H1 (cell line): ENCODE data around the gene OR2D3. TPM values are rescaled to one million over a fixed set of nuclear protein-coding genes. Genes with fewer than 3 reads are reported as not detected.

Experiments
- CTCF ChIA-PET: fragments of 300-600 bp; sonication (Branson Sonifier 250); formaldehyde crosslinking; loops from one replicate; lab custom pipeline; 2021; ENCODE audit not compliant: partially characterized antibody; lab: Charles Lee
- POLR2A ChIA-PET: fragments of 300-600 bp; sonication (Branson Sonifier 250); formaldehyde crosslinking; loops from one replicate; lab custom pipeline; 2021; ENCODE audit warnings: inconsistent platforms; ENCODE audit not compliant: partially characterized antibody; lab: Charles Lee
- DNase-seq, 2 experiments: peaks; one replicate each; pipeline versions ENCODE4 v3.0.0 to v3.0.0-alpha.2; 2010 to 2022; ENCODE audit warnings: low spot score in 2 of 2, low read depth in 1 of 2, mixed read lengths in 1 of 2
- FAIRE-seq: peaks from 2 replicates; lab custom pipeline; 2011; peaks lifted over from hg19 to GRCh38; lab: Jason Lieb, UNC
- H2AFZ ChIP-seq: 2 replicates; pipeline ENCODE4 v1.8.1; 2012; ENCODE audit warnings: low read length, inconsistent platforms
- H2AK5ac ChIP-seq: 2 replicates; pipeline ENCODE4 v1.6.1; 2013; ENCODE audit warnings: low read depth, low read length
- H2BK120ac ChIP-seq: replicated peaks from 2 replicates; pipeline ENCODE3; 2013; ENCODE audit warnings: low read depth, low read length, inconsistent platforms
- H2BK12ac ChIP-seq: 2 replicates; pipeline ENCODE4 v1.6.1; 2013; ENCODE audit warnings: low read depth, low read length
- H2BK15ac ChIP-seq: 2 replicates; pipeline ENCODE4 v1.6.1; 2013; ENCODE audit warnings: low read length
- H2BK20ac ChIP-seq: 2 replicates; pipeline ENCODE4 v1.6.1; 2013; ENCODE audit warnings: low read length
- H2BK5ac ChIP-seq: 2 replicates; pipeline ENCODE4 v1.6.1; 2013; ENCODE audit warnings: low read depth, low read length
- H3K14ac ChIP-seq: 2 replicates; pipeline ENCODE4 v1.6.1; 2013; ENCODE audit warnings: inconsistent platforms; ENCODE audit not compliant: insufficient read length
- H3K18ac ChIP-seq: 2 replicates; pipeline ENCODE4 v1.6.1; 2013; ENCODE audit warnings: low read length; ENCODE audit errors: extremely low read depth
- H3K23ac ChIP-seq: 2 replicates; pipeline ENCODE4 v1.6.1; 2013; ENCODE audit warnings: inconsistent platforms; ENCODE audit not compliant: insufficient read length
- H3K23me2 ChIP-seq: 2 replicates; pipeline ENCODE4 v1.6.1; 2013; ENCODE audit warnings: low read depth, low read length
- H3K27ac ChIP-seq: 2 replicates; pipeline ENCODE4 v1.6.1; 2011; ENCODE audit warnings: low read depth, low read length, inconsistent platforms
- H3K27me3 ChIP-seq, 4 experiments: replicated peaks in 1 of 4; 1 replicate in 1 of 4; 2 replicates in 3 of 4; pipeline versions ENCODE4 v1.6.1 to v1.8.1; 2011 to 2013; ENCODE audit warnings: low read length in 3 of 4, mild to moderate bottlenecking in 3 of 4, inconsistent platforms in 2 of 4, mixed read lengths in 2 of 4, moderate library complexity in 1 of 4; ENCODE audit not compliant: control insufficient read depth in 3 of 4, insufficient read depth in 3 of 4; ENCODE audit errors: extremely low read depth in 1 of 4
- H3K36me3 ChIP-seq, 4 experiments: 2 replicates each; pipeline versions ENCODE4 v1.6.1 to v1.8.1; 2011 to 2013; ENCODE audit warnings: mild to moderate bottlenecking in 4 of 4, low read length in 3 of 4, moderate library complexity in 2 of 4, control low read depth in 1 of 4, inconsistent platforms in 1 of 4; ENCODE audit not compliant: insufficient read depth in 4 of 4, control insufficient read depth in 2 of 4
- H3K4ac ChIP-seq: replicated peaks from 2 replicates; pipeline ENCODE3; 2013; ENCODE audit warnings: low read length, low read depth, mixed read lengths, inconsistent platforms; ENCODE audit not compliant: insufficient read length
- H3K4me1 ChIP-seq, 4 experiments: replicated peaks in 1 of 4; 1 replicate in 1 of 4; 2 replicates in 3 of 4; pipeline versions ENCODE4 v1.6.1 to v1.8.1; 2011 to 2013; ENCODE audit warnings: low read length in 3 of 4, inconsistent platforms in 2 of 4, mixed read lengths in 1 of 4; ENCODE audit not compliant: insufficient read depth in 4 of 4, control insufficient read depth in 3 of 4
- H3K4me2 ChIP-seq, 2 experiments: 2 replicates each; pipeline versions ENCODE4 v1.6.1 to v1.8.1; 2011 to 2013; ENCODE audit warnings: low read depth in 2 of 2, low read length in 2 of 2, control low read depth in 1 of 2, inconsistent platforms in 1 of 2, mild to moderate bottlenecking in 1 of 2; ENCODE audit not compliant: insufficient read depth in 1 of 2
- H3K4me3 ChIP-seq, 4 experiments: fragments of 200-600, 300-600 bp in 1 of 4; sonication (generic), shearing (Covaris generic), sonication (Bioruptor Twin) in 1 of 4; 2 replicates each; pipeline versions ENCODE4 v1.5.1 to v1.8.1; 2011 to 2016; ENCODE audit warnings: low read length in 4 of 4, low read depth in 3 of 4, control low read depth in 2 of 4, inconsistent platforms in 2 of 4, mild to moderate bottlenecking in 2 of 4, mixed read lengths in 1 of 4, moderate library complexity in 1 of 4; ENCODE audit not compliant: insufficient read depth in 2 of 4; ENCODE audit errors: extremely low read depth in 1 of 4
- H3K56ac ChIP-seq: replicated peaks from 2 replicates; pipeline ENCODE3; 2013; ENCODE audit warnings: low read depth, mild to moderate bottlenecking, mixed read lengths, low read length, inconsistent platforms; ENCODE audit not compliant: insufficient read length
- H3K79me1 ChIP-seq: 2 replicates; pipeline ENCODE4 v1.6.1; 2013; ENCODE audit warnings: low read depth, low read length, control low read depth
- H3K79me2 ChIP-seq, 2 experiments: 2 replicates each; pipeline versions ENCODE4 v1.6.1 to v1.8.1; 2012 to 2013; ENCODE audit warnings: low read length in 2 of 2, mild to moderate bottlenecking in 2 of 2, inconsistent platforms in 1 of 2; ENCODE audit not compliant: insufficient read depth in 2 of 2, control insufficient read depth in 1 of 2
- H3K9ac ChIP-seq, 4 experiments: replicated peaks in 1 of 4; 1 replicate in 1 of 4; 2 replicates in 3 of 4; pipeline versions ENCODE4 v1.6.1 to v1.8.1; 2011 to 2013; ENCODE audit warnings: low read depth in 3 of 4, low read length in 3 of 4, control low read depth in 2 of 4, mild to moderate bottlenecking in 2 of 4, moderate library complexity in 2 of 4, inconsistent platforms in 1 of 4; ENCODE audit errors: extremely low read depth in 1 of 4
- H3K9me3 ChIP-seq, 2 experiments: 2 replicates each; pipeline versions ENCODE4 v1.6.1 to v1.8.1; 2012 to 2013; ENCODE audit warnings: mild to moderate bottlenecking in 2 of 2, moderate library complexity in 2 of 2, control low read depth in 1 of 2, inconsistent platforms in 1 of 2, low read depth in 1 of 2, low read length in 1 of 2, mixed read lengths in 1 of 2; ENCODE audit not compliant: insufficient read depth in 2 of 2
- H4K20me1 ChIP-seq, 2 experiments: replicated peaks in 1 of 2; 2 replicates each; pipeline versions ENCODE3 to v1.8.1; 2011 to 2013; ENCODE audit warnings: inconsistent platforms in 2 of 2, low read length in 2 of 2, mild to moderate bottlenecking in 1 of 2; ENCODE audit not compliant: insufficient read depth in 2 of 2, control insufficient read depth in 1 of 2
- H4K5ac ChIP-seq: 2 replicates; pipeline ENCODE4 v1.6.1; 2013; ENCODE audit warnings: low read length, low read depth, mixed read lengths, inconsistent platforms; ENCODE audit not compliant: insufficient read length
- H4K8ac ChIP-seq: 2 replicates; pipeline ENCODE4 v1.8.0; 2013; ENCODE audit warnings: mild to moderate bottlenecking, moderate library complexity, low read length, inconsistent platforms; ENCODE audit not compliant: insufficient read depth; ENCODE audit errors: extremely low read depth
- H4K91ac ChIP-seq: replicated peaks from 2 replicates; pipeline ENCODE3; 2013; ENCODE audit warnings: low read length, mixed read lengths, inconsistent platforms; ENCODE audit not compliant: insufficient read length
- CEBPB ChIP-seq: IDR thresholded peaks from 2 replicates; pipeline ENCODE4 v1.6.1; 2012; ENCODE audit warnings: low read depth, low read length
- SUZ12 ChIP-seq: fragments of 200-600 bp; sonication (generic); IDR thresholded peaks from 2 replicates; pipeline ENCODE4 v1.6.1; 2012; ENCODE audit warnings: mild to moderate bottlenecking, inconsistent platforms, low read length, moderate library complexity, mixed read lengths
- TCF12 ChIP-seq: IDR thresholded peaks from 2 replicates; pipeline ENCODE4 v1.6.1; 2011; ENCODE audit warnings: low read depth, mild to moderate bottlenecking, low read length
- WGBS, 2 experiments: shearing (Covaris generic) in 1 of 2; methylation state at CpG; one replicate each; pipeline versions ENCODE4 v1.1.6 to v1.1.7; 2013 to 2015; ENCODE audit warnings: low lambda C conversion rate in 2 of 2, mixed read lengths in 2 of 2, inconsistent platforms in 1 of 2, low coverage in 1 of 2, missing lambda C conversion rate in 1 of 2; ENCODE audit not compliant: insufficient replicate concordance in 2 of 2, insufficient coverage in 1 of 2, insufficient read length in 1 of 2; ENCODE audit errors: extremely low coverage in 1 of 2, missing lambda C conversion rate in 1 of 2; 5-methylcytosine and 5-hydroxymethylcytosine counted together
- polyA plus RNA-seq, 7 experiments: library from polyadenylated mRNA; depleted of rRNA in 3 of 7; stranded (reverse) in 5 of 7; unstranded in 2 of 7; fragments of >200 nt in 5 of 7; fragments of 200-250 nt in 2 of 7; gene quantifications; 1 replicate in 5 of 7; 2 replicates in 1 of 7; 4 replicates in 1 of 7; pipeline versions ENCODE4 v1.2.1 to v1.2.3, GENCODE V29; 2011 to 2013; ENCODE audit warnings: missing spikeins in 2 of 7, mixed read lengths in 2 of 7
- total RNA-seq: library from RNA; stranded (reverse); fragmentation: NEBNext Ultra II Directional; extraction: Animal tissue kit (Norgen Biotek cat#: 25700); gene quantifications from 2 replicates; pipeline ENCODE4 v1.2.1, GENCODE V29; 2021

OR2D3 gene
- total and polyA plus RNA-seq, 2 of the 8 experiments (the other 6 are each of a cell fraction or from before 2014, with no cell fraction given), result not detected

DNA sequence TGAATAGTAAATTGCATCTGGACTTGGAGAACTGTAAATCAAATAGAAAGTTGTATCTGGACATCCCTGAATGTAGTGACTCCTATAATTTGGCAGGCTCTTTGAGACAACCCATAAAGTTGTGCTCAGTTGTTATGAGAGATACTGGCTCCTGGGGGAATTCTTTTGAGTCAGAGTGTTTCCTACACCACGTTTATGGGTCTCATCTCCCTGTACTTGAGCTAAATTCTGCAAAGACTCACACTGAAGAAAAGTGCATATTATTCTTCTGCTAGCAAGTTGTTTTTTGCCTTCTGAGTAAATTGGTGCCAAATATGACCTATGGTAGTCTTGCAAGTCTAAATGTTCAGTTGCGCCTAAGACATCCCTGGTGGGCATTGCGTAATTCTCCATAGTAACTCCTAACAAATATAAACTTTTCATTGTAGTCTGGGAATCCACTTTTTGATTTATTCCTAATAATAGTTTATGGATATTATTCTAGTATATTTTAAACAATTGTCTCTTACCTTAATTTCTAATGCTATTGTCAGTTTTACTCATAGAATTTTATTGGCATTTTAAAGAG lies 10.4 kb downstream of the OR2D3 start:
- no peak overlapping the region for H3K9ac ChIP-seq
- FAIRE-seq (no peak), DNase-seq (no peak)
- WGBS, 2 experiments, result 98% methylated on average over 3 of the region's 3 CpGs; no CpG with 5 or more reads in 1 of the 2 experiments
- H2BK5ac ChIP-seq, result no peak overlapping the region
- H3K14ac ChIP-seq, result no peak overlapping the region
- TF ChIP-seq CEBPB, result peak; percentile 80
- TF ChIP-seq SUZ12, result no peak
- TF ChIP-seq TCF12, result no peak
- no peak overlapping the region for H3K4ac ChIP-seq
- no peak overlapping the region for H3K23ac ChIP-seq
- H3K4me1 ChIP-seq, result peaks cover 2 to 5% (median 4%) of the 10 kb centered on the region in 4 experiments; a peak in 4 of 7 replicates
- H3K79me2 ChIP-seq, result peaks cover 0 to 35% of the 10 kb centered on the region in 2 experiments; a peak in 2 of 4 replicates
- H3K4me2 ChIP-seq, result no peak overlapping the region
- no peaks in the 10 kb centered on the region for H3K9me3 ChIP-seq
- H2AK5ac ChIP-seq, result no peak overlapping the region
- no peak overlapping the region for H4K5ac ChIP-seq
- no peak overlapping the region for H3K27ac ChIP-seq
- H3K56ac ChIP-seq, result no peak overlapping the region
- no peaks in the 10 kb centered on the region for H3K27me3 ChIP-seq
- peaks cover 5% of the 10 kb centered on the region; the same call in 1 of the 2 replicates for H3K23me2 ChIP-seq
- H2BK15ac ChIP-seq, result no peak overlapping the region
- H3K18ac ChIP-seq, result no peak overlapping the region
- H3K4me3 ChIP-seq, result no peak overlapping the region
- no peaks in the 10 kb centered on the region for H4K20me1 ChIP-seq
- ChIA-PET CTCF (interaction anchor here (1.2 kb wide), 2 partner anchors 42 to 119 kb away, joined by 3 to 4 read pairs; no protein-coding TSS in a partner anchor), POLR2A (no interaction called here)
- H2BK12ac ChIP-seq, result no peak overlapping the region
- no peak overlapping the region for H2BK20ac ChIP-seq
- H3K36me3 ChIP-seq, result peaks cover 0 to 9% (median 4%) of the 10 kb centered on the region in 4 experiments; a peak in 4 of 8 replicates
- H4K91ac ChIP-seq, result no peak overlapping the region
- no peaks in the 10 kb centered on the region; the same call in 1 of the 2 replicates for H3K79me1 ChIP-seq
- H4K8ac ChIP-seq, result no peak overlapping the region
- H2BK120ac ChIP-seq, result no peak overlapping the region
- H2AFZ ChIP-seq, result no peak overlapping the region
